Neural cell (in vitro differentiated cells): ENCODE data around the gene PSMB3. TPM values are rescaled to one million over a fixed set of nuclear protein-coding genes. Genes with fewer than 3 reads are reported as not detected.

ENCODE experiments used
- H2AFZ ChIP-seq: fragments of 200-600, 300-800 bp; sonication (generic), shearing (Covaris generic); 2 replicates; pipeline ENCODE4 v1.6.0; 2014; ENCODE audit warnings: low read depth, mild to moderate bottlenecking, antibody characterized with exemption, low read length, moderate library complexity
- H3F3A ChIP-seq: fragments of 200-600 bp; shearing (Covaris generic); 2 replicates; pipeline ENCODE4 v1.6.1; 2016; ENCODE audit warnings: mild to moderate bottlenecking, moderate library complexity, mixed read lengths, antibody characterized with exemption, low read length; ENCODE audit not compliant: insufficient read depth, poor library complexity, severe bottlenecking
- H3K27ac ChIP-seq: fragments of 200-600, 300-800 bp; sonication (generic), shearing (Covaris generic); 2 replicates; pipeline ENCODE4 v1.5.1; 2014; ENCODE audit warnings: mild to moderate bottlenecking, low read length, moderate library complexity
- H3K27me3 ChIP-seq: fragments of 300-800, 200-600 bp; sonication (generic), shearing (Covaris generic); 2 replicates; pipeline ENCODE4 v1.6.0; 2014; ENCODE audit warnings: mild to moderate bottlenecking, low read depth, low read length, moderate library complexity; ENCODE audit not compliant: insufficient read depth
- H3K36me3 ChIP-seq: fragments of 300-800, 200-600 bp; sonication (generic), shearing (Covaris generic); 2 replicates; pipeline ENCODE4 v1.5.1; 2014; ENCODE audit warnings: mild to moderate bottlenecking, antibody characterized with exemption, low read length, moderate library complexity; ENCODE audit not compliant: insufficient read depth
- H3K4me2 ChIP-seq: fragments of 300-800, 200-600 bp; sonication (generic), shearing (Covaris generic); 2 replicates; pipeline ENCODE4 v1.6.0; 2014; ENCODE audit warnings: mild to moderate bottlenecking, low read length
- H3K4me3 ChIP-seq: fragments of 300-800, 200-600 bp; sonication (generic), shearing (Covaris generic); 2 replicates; pipeline ENCODE4 v1.5.1; 2014; ENCODE audit warnings: mild to moderate bottlenecking, low read length, moderate library complexity
- H3K79me2 ChIP-seq: fragments of 200-600 bp; shearing (Covaris generic); replicated peaks from 2 replicates; pipeline ENCODE4 v1.6.0; 2014; ENCODE audit warnings: mild to moderate bottlenecking, low read length, moderate library complexity; ENCODE audit not compliant: insufficient read depth
- H3K9ac ChIP-seq: fragments of 300-800, 200-600 bp; sonication (generic), shearing (Covaris generic); 2 replicates; pipeline ENCODE4 v1.6.1; 2016; ENCODE audit warnings: mild to moderate bottlenecking, low read length, mixed read lengths
- H3K9me2 ChIP-seq: fragments of 200-600 bp; shearing (Covaris generic); 2 replicates; pipeline ENCODE4 v1.6.1; 2016; ENCODE audit warnings: mild to moderate bottlenecking, low read length, mixed read lengths; ENCODE audit not compliant: insufficient read depth
- H3K9me3 ChIP-seq: fragments of 200-600, 300-800 bp; sonication (generic), shearing (Covaris generic); 2 replicates; pipeline ENCODE4 v1.6.1; 2016; ENCODE audit warnings: mild to moderate bottlenecking, mixed run types, low read length, moderate library complexity, mixed read lengths
- H4K20me1 ChIP-seq: fragments of 200-600 bp; shearing (Covaris generic); 2 replicates; pipeline ENCODE4 v1.6.1; 2016; ENCODE audit warnings: mild to moderate bottlenecking, mixed run types; ENCODE audit not compliant: insufficient read depth
- EP300 ChIP-seq: fragments of 450-650 bp; conservative IDR thresholded peaks from 2 replicates; pipeline ENCODE4 v1.6.1; 2014; ENCODE audit warnings: antibody characterized with exemption, mild to moderate bottlenecking, moderate library complexity; ENCODE audit not compliant: poor library complexity, severe bottlenecking
- EZH2 ChIP-seq: fragments of 200-600, 300-800 bp; shearing (Covaris generic), sonication (generic); IDR thresholded peaks from 2 replicates; pipeline ENCODE4 v1.6.1; 2014; ENCODE audit warnings: antibody characterized with exemption, low read length, borderline replicate concordance, mild to moderate bottlenecking; ENCODE audit not compliant: insufficient read depth, poor library complexity, severe bottlenecking
- MXI1 ChIP-seq: fragments of 450-650 bp; conservative IDR thresholded peaks from 2 replicates; pipeline ENCODE4 v1.6.1; 2014; ENCODE audit warnings: antibody characterized with exemption, mild to moderate bottlenecking; ENCODE audit not compliant: poor library complexity, severe bottlenecking
- POLR2AphosphoS5 ChIP-seq: IDR thresholded peaks from 2 replicates; pipeline ENCODE4 v1.6.1; 2012
- RAD21 ChIP-seq: fragments of 450-650 bp; conservative IDR thresholded peaks from 2 replicates; pipeline ENCODE4 v1.6.1; 2014; ENCODE audit warnings: antibody characterized with exemption, mild to moderate bottlenecking, moderate library complexity
- SMC3 ChIP-seq: fragments of 450-650 bp; conservative IDR thresholded peaks from 2 replicates; pipeline ENCODE4 v1.6.1; 2014; ENCODE audit warnings: antibody characterized with exemption, mild to moderate bottlenecking, moderate library complexity; ENCODE audit not compliant: poor library complexity
- TAF1 ChIP-seq: IDR thresholded peaks from 2 replicates; pipeline ENCODE4 v1.6.1; 2012; ENCODE audit warnings: low read depth
- polyA plus RNA-seq: library from polyadenylated mRNA; depleted of rRNA; stranded (reverse); fragments of >200 nt; gene quantifications from 2 replicates; pipeline ENCODE4 v1.2.3, GENCODE V29; 2014
- TF ChIP-seq, protein P1 (sequence below): fragments of 450-650 bp; IDR thresholded peaks from 2 replicates; pipeline ENCODE4 v1.5.1; 2014; ENCODE audit warnings: antibody characterized with exemption, mild to moderate bottlenecking, moderate library complexity; ENCODE audit not compliant: poor library complexity, severe bottlenecking
- TF ChIP-seq, protein P2 (sequence below): IDR thresholded peaks from 2 replicates; pipeline ENCODE4 v1.6.1; 2012; ENCODE audit warnings: borderline replicate concordance

PSMB3 gene
- polyA plus RNA-seq, 1 donor from 2014 or later, result 338 TPM

DNA sequence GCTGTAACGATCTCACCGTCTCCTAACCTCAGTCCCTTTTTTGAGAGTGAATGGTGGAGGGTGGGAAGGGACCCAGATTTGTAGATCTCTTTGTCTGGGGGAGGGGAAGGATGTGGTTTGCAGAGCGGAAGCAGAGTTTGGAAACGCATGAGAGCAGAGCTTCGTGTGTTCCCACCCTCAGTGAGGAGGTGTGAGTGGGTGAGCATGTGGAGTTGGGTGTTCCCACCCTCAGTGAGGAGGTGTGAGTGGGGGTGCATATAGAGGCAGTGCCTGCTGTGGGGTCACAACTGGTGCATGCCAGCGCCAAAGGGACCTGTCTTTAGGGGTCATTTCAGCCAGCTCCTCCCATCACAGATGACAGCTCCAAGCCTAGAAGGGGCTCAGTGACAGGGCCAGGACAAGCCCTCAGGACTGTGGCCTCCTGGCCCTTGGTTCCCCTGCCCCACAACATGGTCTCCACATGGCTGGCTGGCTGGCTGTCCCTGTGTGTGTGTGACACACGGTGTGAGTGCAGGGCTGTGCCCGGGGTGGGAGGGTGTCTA lies 24.2 kb upstream of the PSMB3 start:
- Histone ChIP-seq H3K9me3 (no peaks in the 10 kb centered on the region), H3K79me2 (no peaks in the 10 kb centered on the region), H4K20me1 (no peaks in the 10 kb centered on the region), H3K4me2 (no peak overlapping the region), H2AFZ (no peak overlapping the region), H3K9ac (no peak overlapping the region), H3F3A (no peaks in the 10 kb centered on the region), H3K27ac (no peak overlapping the region), H3K36me3 (no peaks in the 10 kb centered on the region), H3K4me3 (no peak overlapping the region), H3K27me3 (no peaks in the 10 kb centered on the region), H3K9me2 (no peaks in the 10 kb centered on the region)
- TF ChIP-seq RAD21 (no peak), SMC3 (no peak), TAF1 (no peak), EZH2 (no peak), POLR2AphosphoS5 (no peak), MXI1 (no peak), EP300 (no peak)
- TF ChIP-seq, protein P1, sequence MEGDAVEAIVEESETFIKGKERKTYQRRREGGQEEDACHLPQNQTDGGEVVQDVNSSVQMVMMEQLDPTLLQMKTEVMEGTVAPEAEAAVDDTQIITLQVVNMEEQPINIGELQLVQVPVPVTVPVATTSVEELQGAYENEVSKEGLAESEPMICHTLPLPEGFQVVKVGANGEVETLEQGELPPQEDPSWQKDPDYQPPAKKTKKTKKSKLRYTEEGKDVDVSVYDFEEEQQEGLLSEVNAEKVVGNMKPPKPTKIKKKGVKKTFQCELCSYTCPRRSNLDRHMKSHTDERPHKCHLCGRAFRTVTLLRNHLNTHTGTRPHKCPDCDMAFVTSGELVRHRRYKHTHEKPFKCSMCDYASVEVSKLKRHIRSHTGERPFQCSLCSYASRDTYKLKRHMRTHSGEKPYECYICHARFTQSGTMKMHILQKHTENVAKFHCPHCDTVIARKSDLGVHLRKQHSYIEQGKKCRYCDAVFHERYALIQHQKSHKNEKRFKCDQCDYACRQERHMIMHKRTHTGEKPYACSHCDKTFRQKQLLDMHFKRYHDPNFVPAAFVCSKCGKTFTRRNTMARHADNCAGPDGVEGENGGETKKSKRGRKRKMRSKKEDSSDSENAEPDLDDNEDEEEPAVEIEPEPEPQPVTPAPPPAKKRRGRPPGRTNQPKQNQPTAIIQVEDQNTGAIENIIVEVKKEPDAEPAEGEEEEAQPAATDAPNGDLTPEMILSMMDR, result no peak
- TF ChIP-seq, protein P2, sequence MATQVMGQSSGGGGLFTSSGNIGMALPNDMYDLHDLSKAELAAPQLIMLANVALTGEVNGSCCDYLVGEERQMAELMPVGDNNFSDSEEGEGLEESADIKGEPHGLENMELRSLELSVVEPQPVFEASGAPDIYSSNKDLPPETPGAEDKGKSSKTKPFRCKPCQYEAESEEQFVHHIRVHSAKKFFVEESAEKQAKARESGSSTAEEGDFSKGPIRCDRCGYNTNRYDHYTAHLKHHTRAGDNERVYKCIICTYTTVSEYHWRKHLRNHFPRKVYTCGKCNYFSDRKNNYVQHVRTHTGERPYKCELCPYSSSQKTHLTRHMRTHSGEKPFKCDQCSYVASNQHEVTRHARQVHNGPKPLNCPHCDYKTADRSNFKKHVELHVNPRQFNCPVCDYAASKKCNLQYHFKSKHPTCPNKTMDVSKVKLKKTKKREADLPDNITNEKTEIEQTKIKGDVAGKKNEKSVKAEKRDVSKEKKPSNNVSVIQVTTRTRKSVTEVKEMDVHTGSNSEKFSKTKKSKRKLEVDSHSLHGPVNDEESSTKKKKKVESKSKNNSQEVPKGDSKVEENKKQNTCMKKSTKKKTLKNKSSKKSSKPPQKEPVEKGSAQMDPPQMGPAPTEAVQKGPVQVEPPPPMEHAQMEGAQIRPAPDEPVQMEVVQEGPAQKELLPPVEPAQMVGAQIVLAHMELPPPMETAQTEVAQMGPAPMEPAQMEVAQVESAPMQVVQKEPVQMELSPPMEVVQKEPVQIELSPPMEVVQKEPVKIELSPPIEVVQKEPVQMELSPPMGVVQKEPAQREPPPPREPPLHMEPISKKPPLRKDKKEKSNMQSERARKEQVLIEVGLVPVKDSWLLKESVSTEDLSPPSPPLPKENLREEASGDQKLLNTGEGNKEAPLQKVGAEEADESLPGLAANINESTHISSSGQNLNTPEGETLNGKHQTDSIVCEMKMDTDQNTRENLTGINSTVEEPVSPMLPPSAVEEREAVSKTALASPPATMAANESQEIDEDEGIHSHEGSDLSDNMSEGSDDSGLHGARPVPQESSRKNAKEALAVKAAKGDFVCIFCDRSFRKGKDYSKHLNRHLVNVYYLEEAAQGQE, result no peak

DNA sequence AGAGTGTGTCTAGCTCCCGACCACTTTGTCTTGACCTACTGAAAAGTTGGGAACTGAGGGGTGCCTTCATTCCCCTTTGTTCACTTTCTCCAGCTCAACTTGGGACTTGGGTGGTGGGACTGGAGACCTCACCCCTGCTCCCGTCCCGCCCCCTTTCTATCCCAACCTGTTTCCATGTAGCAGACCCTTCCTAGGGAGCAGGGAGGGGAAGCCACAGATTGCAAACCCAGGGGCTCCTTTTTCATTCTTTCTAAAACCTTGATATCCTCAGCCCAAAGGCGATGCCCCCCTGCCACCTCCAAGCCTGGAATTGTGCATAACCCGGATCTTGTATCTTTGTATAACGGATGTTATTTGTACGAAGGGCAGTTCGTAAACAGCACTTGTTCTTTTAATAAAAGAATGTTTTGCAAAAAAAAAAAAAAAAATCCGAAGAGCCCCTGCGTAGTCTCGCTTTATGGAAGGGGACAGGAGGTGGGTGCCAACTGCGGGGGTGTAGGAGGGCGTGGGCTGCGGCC lies 23.1 kb upstream of the PSMB3 start:
- Histone ChIP-seq H3K27me3 (no peaks in the 10 kb centered on the region), H2AFZ (no peak overlapping the region), H3K36me3 (no peaks in the 10 kb centered on the region), H3K4me2 (no peak overlapping the region), H3K4me3 (peak overlapping the region; percentile 63), H3K9me2 (no peaks in the 10 kb centered on the region), H3K27ac (no peak overlapping the region), H3K79me2 (no peaks in the 10 kb centered on the region), H3K9ac (peak overlapping the region; percentile 53), H3F3A (no peaks in the 10 kb centered on the region), H3K9me3 (no peaks in the 10 kb centered on the region), H4K20me1 (no peaks in the 10 kb centered on the region)
- TF ChIP-seq MXI1 (no peak), TAF1 (no peak), POLR2AphosphoS5 (no peak), RAD21 (no peak), EZH2 (no peak), SMC3 (no peak), EP300 (no peak)
- TF ChIP-seq, protein P2, result no peak
- TF ChIP-seq, protein P1, result no peak
